Astrocyte of the hippocampus (primary cell): ENCODE results near the gene SMIM7.
"Not testable (repeated sequence)": the region's sequence is repeated elsewhere in the genome, so short reads cannot be mapped to it uniquely, and the experiment has no call there.

Experiments used
- DNase-seq: peaks from one replicate; pipeline ENCODE4 v3.0.0; 2011; ENCODE audit warnings: low read depth, low spot score

SMIM7 gene

DNA sequence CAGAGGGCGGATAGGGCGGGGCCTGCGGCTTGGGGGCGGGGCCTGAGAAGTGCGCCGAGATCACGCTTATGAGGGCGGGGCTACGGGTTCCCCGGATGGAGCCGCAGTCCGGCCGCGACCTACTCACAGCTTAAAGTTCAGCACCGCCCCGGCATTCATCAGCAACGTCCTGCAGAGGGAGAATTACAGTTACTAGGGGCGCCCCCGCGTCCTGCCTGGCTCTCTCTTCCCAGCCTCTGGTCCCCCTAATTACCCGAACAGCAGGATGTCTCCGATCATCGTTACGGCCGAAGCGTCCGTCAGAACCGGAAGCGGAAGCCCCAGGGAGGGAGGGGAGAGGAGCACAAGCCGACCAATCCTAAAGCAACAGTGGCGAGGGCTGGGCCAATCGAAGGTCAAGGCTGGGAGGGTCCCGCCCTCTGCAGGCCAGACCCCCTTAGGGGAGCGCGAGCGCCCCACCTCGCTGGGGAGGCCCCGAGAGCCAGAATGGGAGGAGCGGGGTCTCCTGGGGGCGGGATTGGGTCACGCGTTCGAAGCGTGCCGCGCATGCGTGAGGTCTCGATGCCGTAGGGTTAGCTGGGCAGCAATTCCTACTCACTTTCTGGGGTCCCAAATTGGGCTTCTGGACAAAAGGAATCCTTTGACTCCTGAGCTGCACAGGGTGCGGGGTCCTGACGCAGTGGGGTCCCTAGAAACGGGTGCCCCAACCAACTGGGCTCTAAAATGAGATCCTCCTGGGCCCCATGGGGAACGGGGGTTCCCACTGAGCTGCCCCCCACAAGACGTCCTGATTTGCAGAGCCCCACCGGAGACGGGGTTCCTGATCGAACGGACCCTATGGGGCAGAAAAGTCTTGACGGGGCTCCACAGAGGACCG lies at the start of gene SMIM7:
Gene SMIM7 (minus strand): TSS at position 313 of the 877 bp plus-strand sequence. CDS start 34 bp downstream, at position 279.
- peak; percentile 99 for DNase-seq

DNA sequence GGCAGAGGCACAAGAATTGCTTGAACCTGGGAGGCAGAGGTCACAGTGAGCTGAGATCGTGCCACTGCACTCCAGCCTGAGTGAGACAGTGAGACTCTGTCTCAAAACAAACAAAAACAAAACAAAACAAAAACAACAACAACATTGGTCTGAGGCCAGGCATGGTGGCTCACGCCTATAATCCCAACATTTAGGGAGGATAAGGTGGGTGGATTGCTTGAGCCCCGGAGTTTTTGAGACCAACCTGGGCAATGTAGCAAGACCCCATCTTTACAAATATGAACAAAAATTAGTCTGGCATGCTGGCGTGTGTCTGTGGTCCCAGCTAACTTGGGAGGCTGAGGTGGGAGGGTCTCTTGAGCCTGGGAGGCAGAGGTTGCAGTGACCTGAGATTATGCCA lies 43.7 kb upstream of the SMIM7 start:
- DNase-seq = no peak

DNA sequence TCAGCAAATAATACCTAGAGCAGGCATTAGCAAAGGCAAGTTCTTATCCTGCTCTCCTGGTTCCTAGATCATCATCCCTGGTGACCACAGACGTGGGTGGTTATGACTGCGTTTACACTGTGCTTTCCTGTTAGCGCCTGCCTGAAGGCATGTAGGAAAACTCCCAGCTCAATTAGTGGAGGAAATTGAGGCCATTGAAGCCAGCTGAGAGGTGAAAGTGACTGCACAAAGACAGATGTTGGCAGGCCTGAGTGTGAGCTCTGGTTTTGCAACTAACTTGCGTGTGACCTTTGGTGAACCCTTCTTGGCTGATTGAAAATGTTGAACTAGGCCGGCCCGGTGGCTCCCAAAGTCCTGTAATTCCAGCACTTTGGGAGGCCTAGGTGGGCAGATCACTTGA lies 42.2 kb upstream of the SMIM7 start:
- DNase-seq = peak; percentile 32

DNA sequence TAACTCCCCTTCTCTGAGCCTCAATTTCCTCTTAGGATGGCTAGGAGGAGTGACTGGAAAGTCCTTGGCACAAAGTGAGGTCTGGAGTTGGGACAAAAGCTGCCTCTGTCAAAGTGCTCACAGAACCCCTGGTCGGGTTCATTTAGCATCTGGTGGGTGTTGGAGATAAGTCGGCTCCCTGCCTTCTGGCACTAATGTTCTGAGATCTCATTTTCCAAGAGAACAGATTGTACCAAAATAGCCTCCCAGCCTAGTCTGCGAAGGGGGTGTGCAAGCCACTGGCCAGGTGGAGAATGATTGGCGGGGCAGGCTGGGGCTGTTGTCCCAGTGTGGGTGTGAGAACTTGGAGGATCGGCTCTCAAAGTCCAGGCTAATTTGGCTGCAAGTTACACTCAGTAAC lies 39.0 kb upstream of the SMIM7 start:
- no peak for DNase-seq

DNA sequence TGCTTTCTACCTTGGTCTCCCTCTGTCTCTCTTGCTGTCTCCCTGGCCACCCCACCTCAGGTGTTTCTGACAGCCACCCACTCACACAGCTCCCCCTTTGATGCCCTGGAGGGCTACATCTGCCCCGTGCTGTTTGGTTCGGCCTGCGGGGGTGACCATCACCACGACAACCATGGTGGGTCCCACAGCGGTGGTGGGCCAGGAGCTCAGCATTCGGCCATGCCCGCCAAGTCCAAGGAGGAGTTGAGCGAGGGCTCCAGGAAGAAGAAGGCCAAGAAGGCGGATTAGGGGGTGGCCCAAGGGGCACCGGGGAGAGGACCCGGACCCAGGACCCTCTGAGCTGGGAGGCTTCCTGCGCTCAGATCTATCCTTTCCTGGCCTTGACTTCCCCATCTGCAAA lies 28.1 kb upstream of the SMIM7 start:
- DNase-seq = no peak

DNA sequence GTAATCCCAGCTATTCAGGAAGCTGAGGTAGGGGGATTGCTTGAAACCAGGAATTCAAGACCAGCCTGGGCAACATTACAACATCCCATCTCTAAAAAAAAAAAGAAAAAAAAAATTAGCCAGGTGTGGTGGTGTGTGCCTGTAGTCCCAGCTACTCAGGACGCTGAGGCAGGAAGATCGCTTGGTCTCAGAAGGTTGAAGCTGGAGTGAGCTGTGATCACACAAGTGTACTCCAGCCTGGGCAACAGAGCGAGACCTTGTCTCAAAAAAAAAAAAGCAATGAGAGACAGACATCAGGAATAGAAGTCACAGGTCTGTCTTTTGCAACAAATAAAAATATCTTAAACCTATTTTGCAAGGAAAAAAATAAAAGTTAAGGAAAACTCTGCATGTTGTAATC lies 24.3 kb upstream of the SMIM7 start:
- no peak for DNase-seq

DNA sequence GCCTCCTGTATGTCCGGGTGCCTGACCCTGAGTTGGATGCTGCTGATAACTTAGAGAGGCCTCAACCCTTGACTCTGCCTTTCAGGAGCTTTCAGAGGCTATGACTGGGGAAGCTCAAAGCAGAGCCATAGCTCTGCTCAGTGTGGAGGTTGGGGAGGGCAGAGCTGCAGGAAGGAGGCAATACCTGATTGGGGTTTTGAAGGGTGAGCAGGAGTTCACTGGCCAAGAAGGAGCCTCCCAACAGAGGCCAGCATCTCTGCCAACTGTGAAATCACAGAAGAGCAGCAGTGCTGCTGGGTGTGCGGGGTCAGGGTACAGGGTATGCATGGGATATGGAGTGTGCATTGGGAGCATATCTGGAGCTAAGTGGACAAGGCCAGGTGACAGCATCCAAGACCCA lies 22.6 kb upstream of the SMIM7 start:
- no peak for DNase-seq

DNA sequence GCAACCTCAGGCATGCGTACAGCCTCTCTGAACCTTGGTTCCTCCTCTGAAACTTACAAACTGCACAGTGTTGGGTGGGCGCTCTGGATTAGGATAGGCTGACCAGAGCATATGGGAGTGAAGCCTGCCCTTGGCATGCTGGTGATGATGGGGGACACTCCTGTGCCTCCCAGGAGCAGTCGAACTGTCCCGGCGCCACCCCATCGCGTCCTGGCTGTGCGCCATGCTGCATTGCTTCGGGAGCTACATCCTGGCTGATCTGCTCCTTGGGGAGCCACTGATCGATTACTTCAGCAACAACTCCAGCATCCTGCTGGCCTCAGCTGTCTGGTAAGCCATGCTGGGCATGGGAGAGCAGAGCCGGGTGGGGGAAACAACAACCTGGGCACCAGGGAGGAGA lies 19.9 kb upstream of the SMIM7 start:
- no peak for DNase-seq

DNA sequence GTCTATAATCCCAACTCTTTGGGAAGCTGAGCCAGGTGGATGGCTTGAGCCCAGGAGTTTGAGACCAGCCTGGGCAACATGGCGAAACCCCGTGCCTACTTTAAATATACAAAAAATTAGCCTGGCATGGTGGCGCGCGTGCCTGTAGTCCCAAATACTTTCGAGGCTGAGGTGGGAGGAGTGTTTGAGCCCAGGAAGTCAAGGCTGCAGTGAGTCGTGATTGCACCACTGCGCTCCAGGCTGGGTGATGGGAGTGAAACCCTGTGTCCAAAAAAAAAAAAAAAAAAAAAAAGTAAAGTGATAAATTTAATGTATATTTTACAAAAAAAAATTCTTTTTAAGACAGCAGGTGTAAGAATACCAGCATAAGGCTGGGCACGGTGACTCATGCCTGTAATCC lies 18.6 kb upstream of the SMIM7 start:
- no peak for DNase-seq

DNA sequence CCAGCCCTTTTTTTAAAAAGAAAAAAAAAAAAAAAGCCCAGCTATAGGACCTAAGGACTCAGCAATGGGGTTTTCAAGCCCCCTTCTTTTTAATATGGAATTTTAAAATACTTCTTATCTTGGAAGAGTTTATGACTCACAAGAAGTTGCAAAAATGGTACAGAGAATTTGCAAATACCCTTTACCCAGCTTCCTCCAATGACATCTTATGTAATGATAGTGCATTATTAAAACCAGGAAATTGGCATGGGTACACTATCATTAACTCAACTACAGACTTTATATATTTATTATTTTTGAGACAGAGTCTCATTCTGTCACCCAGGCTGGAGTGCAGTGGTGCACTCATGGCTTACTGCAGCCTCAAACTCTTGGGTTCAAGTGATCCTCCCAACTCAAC lies 17.1 kb upstream of the SMIM7 start:
- no peak for DNase-seq

DNA sequence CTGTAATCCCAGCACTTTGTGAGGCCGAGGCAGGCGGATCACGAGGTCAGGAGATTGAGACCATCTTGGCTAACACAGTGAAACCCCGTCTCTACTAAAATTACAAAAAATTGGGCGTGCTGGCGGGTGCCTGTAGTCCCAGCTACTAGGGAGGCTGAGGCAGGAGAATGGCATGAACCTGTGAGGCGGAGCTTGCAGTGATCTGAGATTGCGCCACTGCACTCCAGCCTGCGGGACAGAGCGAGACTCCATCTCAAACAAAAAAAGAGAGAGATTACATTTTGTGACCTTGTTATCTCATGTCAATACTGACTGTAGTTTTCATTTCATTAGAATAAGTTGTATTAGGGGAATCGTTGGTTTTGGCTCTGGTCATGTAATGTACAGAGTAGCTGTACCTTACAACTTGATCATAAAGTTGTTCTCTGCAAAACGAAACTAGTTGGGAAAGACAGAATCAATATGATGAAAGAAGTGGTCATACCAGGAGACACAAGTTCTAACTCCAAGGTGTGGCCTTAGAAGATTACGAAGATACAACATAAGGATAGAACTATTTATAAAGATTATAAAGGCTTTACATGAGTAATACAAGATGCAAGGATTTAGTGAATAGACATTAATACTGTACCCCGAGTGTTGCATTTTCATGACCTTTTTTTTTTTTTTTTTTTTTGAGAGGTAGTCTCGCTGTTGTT lies 16.3 kb upstream of the SMIM7 start:
- no peak for DNase-seq

DNA sequence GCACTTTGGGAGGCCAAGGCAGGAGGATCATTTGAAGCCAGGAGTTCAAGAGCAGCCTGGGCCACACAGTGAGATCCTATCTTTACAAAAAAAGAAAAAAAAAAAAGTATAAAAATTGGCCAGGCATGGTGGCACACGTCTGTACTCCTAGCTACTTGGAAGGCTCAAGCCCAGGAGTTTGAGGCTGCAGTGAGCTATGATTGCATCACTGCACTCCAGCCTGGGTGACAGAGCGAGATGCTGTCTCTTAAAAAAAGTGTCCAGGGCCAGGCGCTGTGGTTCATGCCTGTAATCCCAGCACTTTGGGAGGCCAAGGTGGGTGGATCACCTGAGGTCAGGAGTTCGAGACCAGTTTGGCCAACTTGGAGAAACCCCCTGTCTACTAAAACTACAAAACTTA lies 13.9 kb upstream of the SMIM7 start:
- DNase-seq = not testable (repeated sequence)

DNA sequence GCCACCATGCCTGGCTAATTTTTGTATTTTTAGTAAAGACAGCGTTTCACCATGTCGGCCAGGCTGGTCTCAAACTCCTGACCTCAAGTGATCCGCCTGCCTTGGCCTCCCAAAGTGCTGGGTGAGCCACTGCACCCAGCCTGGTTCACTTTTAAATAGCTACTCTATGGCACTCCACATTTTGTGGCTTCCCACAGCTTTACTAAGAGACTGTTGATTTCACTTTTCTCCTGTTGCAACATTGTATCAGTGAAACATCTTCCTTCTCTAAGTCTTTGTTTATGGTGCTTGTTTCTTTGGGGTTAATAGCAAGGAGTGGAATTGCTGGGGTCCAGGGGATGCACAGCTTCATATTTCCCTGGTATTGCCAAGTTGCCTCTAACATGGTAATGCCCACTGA lies 13.3 kb upstream of the SMIM7 start:
- DNase-seq = no peak

DNA sequence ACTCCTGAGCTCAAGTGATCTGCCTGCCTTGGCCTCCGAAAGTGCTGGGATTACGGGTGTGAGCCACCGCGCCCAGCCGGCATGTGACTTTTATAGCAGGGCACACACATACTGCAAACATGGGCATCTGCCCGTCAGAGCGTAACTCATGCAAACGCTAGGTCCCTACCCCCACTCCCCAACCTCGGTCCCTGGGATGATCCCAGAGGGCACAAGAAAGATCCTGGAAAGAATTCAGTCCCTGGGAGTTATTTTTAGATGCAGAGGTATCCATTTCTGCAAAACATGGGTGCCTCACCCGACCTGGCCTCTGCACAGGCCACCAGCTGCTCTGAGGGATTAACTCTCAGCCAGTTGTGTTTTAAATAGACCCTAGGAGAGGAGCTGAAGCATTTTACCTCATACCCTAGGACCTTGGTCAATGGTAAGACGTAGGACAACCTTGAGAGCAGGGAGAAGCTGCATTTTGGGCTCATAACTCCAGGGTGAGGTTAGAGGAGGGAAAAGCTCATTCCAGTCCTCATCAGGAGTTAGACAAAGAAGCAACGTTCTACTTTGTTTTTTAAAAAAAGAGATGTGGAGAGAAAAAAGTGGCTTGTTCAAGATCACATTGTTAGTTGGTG lies 11.8 kb upstream of the SMIM7 start:
- DNase-seq = no peak

DNA sequence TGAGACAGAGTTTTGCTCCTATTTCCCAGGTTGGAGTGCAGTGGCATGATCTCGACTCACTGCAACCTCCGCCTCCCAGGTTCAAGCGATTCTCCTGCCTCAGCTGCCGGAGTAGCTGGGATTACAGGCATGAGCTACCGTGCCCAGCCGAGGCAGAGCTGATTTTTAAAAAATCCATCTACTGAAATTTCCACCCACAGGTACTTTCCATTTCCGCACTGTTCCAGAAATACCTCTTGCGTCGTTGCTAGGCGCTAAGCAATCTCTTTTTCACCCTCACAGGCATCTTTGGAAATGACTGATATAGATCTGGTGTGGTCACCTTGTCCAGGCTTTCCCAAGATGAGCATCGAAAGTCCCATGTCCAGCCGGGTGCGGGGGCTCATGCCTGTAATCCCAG lies 10.3 kb upstream of the SMIM7 start:
- DNase-seq = no peak

DNA sequence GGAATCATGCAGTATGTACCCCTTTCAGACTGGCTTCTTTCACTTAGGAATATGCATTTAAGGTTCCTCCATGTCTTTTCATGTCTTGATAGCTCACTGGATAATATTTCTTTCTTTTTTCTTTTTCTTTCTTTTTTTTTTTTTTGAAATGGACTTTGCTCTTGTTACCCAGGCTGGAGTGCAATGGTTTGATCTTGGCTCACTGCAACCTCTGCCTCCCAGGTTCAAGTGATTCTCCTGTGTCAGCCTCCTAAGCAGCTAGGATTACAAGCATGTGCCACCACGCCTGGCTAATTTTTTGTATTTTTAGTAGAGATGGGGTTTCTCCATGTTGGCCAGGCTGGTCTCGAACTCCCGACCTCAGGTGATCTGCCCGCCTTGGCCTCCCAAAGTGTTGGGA lies 8.8 kb upstream of the SMIM7 start:
- not testable (repeated sequence) for DNase-seq

DNA sequence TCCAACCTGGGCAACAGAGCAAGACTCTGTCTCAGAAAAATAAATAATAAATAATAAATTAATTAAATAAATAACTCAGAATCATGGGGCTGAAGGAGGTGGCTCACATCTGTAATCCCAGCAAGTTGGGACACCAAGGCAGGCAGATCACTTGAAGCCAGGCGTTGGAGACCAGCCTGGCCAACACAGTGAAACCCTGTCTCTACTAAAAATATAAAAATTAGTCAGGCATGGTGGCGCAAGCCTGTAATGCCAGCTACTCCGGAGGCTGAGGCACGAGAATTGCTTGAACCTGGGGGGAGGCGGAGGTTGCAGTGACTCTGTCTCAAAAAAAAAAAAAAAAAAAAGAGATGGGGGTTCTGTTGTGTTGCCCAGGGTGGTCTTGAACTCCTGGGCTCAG lies 8.2 kb upstream of the SMIM7 start:
- no peak for DNase-seq

DNA sequence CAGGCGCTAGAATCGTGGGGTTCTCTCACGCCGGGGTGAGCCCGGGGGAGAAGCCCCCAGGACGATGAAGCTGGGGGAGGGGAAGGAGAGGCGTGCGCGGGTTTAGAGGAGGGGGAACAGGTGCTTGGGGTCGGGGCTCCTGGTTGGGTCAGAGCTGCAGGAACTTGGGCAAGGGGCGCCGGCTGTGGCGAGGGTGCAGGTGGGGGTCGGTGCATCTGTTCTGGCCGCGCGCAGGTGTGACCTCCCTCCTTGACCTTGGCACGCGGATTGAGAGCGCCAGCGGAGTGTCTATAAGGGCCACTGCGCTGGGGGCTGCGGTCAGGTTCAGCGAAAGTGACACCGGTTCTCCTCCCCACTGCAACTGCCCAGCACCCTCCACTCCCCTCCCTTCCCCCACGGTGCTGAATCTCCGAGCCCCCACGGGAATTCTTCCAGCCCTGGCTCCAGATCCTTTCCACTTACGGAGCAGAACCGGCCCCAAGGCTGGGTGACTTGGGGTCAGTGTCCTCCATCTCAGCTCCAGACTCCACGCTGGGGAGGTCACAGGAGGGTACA lies 1.6 kb upstream of the SMIM7 start:
- DNase-seq = peak; percentile 11

DNA sequence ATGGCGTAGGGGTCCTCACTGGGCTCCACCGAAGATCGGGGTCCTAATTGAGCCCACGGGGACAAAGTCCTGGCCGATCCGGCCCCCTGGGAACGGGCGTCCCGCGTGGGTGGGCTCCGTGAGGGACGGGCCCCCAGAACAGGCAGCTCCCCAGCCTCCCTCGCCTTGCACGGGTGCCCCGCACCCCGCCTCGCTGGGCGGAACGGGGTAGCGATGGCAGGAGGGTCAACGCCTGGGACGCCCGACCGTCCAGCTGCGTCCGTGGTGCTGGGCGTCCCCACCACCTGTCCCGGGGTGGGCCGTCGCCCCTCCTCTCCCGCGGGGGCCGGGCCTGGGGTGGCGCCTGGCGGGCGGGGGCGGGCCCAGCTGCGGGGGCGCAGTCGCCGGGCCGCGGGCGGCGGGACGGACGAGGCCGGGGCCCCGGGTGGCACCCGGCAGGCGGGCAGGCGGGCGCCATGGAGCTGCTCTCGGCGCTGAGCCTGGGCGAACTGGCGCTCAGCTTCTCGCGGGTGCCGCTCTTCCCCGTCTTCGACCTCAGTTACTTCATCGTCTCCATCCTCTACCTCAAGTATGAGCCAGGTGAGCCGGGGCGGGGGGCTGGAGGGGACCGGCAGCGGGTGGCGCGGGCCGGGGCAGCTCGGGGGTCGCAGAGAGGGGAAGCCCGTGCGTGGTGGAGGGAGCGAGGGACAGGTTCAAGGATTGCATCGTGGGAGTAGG lies 977 bp upstream of the SMIM7 start, which contains the start of gene TMEM38A:
Gene TMEM38A (plus strand): TSS at position 377 of the 717 bp plus-strand sequence. CDS start 79 bp downstream, at position 456.
- DNase-seq = peak; percentile 49

DNA sequence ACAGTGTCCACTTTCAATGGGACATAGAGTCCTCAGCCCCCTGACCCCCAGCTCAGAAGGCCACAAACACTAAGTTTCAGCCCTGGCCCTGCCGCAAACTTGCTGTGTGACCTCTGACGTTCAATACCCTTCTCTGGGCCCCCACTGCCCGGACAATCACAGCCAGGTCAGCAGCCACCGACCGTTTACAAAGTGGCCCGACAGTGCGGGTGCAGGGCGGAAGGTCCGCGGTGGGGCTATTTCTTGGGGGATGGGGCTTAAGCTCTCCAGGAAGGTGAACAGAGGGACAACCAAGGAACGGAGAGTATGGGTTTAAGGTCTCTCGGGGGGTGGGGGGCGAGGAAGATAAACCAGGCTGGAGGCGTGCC lies 496 bp downstream of the SMIM7 start:
- DNase-seq = no peak

DNA sequence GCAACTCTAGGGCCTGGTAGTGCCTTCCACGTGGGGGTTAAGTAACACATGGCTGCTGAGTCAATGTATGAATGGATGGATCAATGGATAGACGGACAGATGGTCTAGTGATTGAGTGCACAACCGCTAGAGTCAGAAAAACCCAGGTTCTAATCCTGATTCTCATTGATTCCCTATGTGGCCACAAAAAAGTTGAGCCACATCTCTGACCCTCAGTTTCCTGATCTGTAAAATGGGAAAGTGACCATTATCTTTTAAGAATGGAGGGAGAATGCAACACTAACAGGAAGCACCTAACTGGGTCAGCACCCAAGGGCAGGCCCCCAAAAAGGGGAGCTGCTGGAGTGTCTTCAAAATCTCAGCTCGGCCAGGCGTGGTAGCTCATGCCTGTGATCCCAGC lies 2.6 kb downstream of the SMIM7 start:
- no peak for DNase-seq

DNA sequence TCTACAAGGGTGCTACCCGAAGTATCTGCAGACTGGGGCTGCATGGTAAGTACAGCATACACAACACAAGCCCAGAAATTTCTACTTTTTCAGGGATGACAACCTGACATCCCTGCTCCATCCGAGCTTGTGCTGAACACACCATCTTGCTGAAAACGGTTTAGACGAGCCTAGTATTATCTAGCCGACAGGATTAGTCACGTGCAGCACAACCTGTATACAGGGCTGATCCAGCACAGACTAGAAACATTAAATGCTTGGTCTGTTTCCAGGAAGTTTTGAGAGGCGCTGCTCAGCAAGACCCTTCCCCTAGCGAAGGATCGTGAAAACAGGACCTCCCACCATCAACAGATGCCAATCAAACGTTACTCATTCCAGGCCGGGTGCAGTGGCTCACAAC lies 4.2 kb downstream of the SMIM7 start:
- no peak for DNase-seq
